ENCODE results near the gene ACTRT2. TPM values are rescaled to one million over a fixed set of nuclear protein-coding genes. Genes with fewer than 3 reads are reported as not detected.

The ACTRT2 gene
- total RNA-seq = not detected in 2 replicates

DNA sequence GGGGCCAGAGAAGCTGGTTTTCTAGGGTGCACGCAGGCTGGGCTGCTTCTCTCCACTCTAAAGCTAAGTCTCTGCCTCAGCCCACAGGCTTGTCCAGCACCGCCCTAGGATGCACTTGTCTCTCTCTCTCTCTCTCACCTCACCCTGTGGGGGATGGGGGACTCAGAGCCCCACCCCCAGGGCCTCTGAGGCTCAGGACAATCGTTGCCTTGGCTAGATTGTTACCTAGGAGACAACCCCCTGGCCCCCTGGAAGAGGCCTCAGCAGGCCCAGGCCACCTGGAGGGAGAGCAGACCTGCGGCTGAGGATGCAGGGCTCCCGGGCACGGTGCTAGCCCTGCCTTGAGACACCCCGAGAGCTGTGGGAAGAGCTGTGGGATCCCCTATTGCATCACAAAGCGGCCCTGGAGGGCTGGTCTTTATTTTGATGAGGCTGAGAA lies at the start of gene ACTRT2:
Gene ACTRT2, plus strand, starts transcription at position 235 of the 439 bp plus-strand sequence. CDS start 220 bp downstream, outside the sequence.
- DNase-seq (ENCODE audit: low read depth in 2 of 2) = no peak

GRCh38 chr1:2971609-2972008 lies 49.7 kb upstream of the ACTRT2 start:
- no peak for DNase-seq (ENCODE audit: low read depth in 2 of 2)

GRCh38 chr1:2972011-2972878 lies 49.0 kb upstream of the ACTRT2 start:
- DNase-seq (ENCODE audit: low read depth in 2 of 2) = no peak

GRCh38 chr1:2972879-2973575 lies 48.2 kb upstream of the ACTRT2 start:
- no peak for DNase-seq (ENCODE audit: low read depth in 2 of 2)

- DNase-seq (ENCODE audit: low read depth in 2 of 2) = no peak
Observed at GRCh38 chr1:2973601-2974593, 47.4 kb upstream of the ACTRT2 start.

DNA sequence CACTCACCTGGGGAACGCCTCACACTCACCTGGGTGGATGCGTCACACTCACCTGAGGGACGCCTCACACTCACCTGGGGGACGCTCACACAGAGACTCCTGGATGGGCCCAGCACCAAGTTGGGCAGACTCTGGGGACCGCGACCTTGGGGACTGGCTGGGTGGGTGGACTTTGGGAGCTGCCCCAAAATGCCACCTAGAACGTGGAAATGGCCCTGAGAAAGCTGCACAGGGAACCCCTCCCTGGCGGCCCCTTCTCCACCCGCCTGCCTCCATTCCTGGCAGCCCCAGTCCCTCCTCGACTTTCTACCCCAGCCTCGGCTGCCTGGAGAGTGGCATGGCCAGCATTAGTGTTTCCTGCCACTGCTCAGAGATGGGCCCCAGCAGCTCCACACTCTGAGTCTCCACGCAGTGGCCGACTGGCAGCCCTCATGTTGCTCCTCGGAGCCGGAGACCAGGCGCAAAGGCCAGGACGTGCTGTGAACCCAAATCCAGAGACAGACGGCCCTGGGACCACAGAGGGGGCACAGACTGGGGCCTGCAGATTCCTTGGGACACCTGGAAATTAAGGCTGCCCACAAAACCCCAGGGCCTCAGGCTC lies 46.5 kb upstream of the ACTRT2 start:
- no peak for DNase-seq (ENCODE audit: low read depth in 2 of 2)

GRCh38 chr1:2975466-2976179 lies 45.6 kb upstream of the ACTRT2 start:
- no peak for DNase-seq (ENCODE audit: low read depth in 2 of 2)

DNA sequence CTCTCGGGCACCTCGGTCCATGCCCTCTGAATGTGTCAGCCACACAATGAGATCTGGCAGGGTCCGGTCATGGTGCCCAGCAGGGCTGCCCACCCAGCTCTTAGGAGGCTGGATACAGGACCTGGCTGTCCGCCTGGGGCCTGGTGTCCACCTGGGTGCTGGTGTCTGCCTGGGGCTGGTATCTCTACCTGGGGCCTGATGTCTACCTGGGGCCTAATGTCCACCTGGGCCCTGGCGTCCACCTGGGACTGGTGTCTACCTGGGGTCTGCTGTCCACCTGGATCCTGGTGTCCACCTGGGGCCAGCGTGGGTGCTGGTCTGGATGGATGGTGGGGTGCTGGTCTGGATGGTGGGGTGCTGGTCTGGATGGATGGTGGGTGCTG lies 45.1 kb upstream of the ACTRT2 start:
- no peak for DNase-seq (ENCODE audit: low read depth in 2 of 2)

DNA sequence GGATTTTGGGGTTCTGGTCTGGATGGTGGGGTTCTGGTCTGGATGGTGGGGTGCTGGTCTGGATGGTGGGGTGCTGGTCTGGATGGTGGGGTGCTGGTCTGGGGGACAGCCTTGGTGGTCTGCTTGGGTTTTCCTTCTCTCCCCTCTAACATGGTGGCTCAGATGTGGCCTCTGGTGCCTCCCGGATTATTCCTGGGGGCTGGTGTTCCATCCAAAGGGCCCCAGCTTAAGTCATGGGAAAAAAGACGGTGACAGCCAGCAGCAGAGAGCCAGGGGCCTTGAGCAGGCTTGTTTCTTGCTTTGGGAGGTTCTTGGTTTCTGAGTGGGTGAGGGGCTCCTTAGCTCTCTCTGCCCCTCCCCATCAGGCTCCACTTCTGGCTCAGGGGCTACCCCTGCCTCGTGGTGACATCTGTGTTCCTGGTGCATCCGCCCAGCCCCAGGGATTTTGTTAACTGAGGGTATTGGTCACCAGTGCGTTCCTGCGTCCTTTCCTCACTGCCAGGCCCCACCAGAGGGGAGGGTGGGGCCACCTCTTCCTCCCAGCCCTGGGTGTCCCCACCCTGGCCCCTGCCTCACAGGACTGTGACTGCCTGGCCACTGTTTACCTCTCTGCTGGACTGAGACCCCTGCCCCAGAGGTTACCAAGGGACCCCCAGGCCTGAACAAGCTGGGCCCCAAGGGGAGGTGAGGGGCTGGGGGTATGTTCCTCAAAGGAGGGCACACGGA lies 43.2 kb upstream of the ACTRT2 start:
- no peak for DNase-seq (ENCODE audit: low read depth in 2 of 2)

DNA sequence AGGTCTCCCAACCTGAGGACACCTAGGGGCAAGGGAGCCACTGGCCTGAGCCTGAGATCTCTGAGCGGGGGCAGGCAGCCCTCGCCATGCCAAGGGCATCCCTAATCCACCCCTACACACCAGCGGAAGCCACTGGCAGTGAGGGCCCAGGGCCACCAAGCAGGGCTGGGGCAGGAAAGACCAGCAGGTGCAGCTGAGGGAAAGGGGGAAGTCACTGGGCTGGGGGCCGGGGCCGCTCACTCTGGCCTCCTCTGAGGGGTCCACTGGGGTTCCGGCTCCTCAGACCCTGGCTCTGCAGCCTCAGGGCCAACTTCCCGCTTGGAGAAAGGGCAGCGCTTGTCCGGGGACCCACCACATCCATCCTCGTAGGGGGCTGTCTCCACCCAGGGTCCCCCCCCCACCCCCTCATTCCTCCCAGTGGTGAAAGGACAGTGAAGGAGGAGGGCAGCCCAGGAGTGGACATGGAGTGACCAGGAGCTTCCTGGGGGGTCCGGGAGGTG lies 42.5 kb upstream of the ACTRT2 start:
- DNase-seq (ENCODE audit: low read depth in 2 of 2) = no peak

DNA sequence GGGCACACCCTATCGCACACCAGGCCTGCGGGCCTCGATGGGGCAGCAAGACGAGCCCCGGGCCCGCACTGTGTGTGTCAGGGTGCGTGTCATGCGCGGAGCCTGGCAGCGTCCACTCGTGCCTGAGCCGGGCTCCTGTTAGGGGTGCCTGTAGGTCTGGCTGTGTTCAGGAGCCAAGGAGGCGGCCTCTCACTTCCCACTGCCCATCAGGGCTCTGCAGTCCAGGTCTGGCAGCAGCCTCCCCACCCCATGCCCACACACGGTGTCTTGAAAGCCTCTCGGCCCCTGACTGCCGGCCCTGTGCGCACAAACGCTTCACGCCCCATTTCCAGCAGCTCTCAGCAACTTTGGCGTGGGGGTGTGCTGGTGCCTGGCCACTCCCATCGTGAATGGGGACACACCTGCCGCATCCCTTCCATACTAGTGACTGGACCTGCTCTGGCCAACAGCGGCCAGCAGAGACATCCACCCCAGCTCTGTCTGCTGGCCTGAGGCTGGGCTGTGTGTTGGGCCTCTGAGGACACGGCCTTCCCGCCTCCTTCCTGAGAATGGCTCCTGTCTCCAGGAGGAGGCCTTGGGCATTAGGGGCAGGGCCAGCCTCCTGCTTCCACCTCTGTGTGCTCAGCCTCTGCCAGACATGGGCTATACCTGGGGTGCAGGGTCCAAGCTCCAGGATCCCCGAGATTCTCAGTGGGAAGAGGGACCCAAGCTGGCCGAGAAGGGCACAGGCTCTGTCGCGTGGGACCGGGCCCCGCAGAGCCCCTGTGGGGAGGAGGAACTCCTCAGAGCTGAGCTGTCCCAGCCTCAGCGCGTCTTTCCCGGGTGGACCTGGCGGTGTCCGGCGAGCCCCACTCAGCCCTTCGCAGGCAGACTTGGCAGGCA lies 41.8 kb upstream of the ACTRT2 start:
- DNase-seq (ENCODE audit: low read depth in 2 of 2) = no peak

- no peak for DNase-seq (ENCODE audit: low read depth in 2 of 2)
Observed at GRCh38 chr1:2980073-2980791, 41.0 kb upstream of the ACTRT2 start.

GRCh38 chr1:2980849-2981248 lies 40.4 kb upstream of the ACTRT2 start:
- no peak for DNase-seq (ENCODE audit: low read depth in 2 of 2)

GRCh38 chr1:2981388-2981787 lies 39.9 kb upstream of the ACTRT2 start:
- DNase-seq (ENCODE audit: low read depth in 2 of 2) = no peak

GRCh38 chr1:2981981-2982614 lies 39.2 kb upstream of the ACTRT2 start:
- no peak for DNase-seq (ENCODE audit: low read depth in 2 of 2)

- DNase-seq (ENCODE audit: low read depth in 2 of 2) = no peak
Observed at GRCh38 chr1:2982615-2983318, 38.5 kb upstream of the ACTRT2 start.

- DNase-seq (ENCODE audit: low read depth in 2 of 2) = no peak
Observed at GRCh38 chr1:2983319-2983705, 38.0 kb upstream of the ACTRT2 start.
